NCI-H2227 treated with DMSO at 0.1 percent for 48 hours (cell line): ENCODE measurements around the gene ZNF366.

Experiments
- DNase-seq: peaks from one replicate; lab custom pipeline; 2025; lab: John Stamatoyannopoulos, UW

The ZNF366 gene

GRCh38 chr5:72439192-72439591, 68.0 kb downstream of the ZNF366 start:
- no peak for DNase-seq

- DNase-seq: no peak
Observed at GRCh38 chr5:72438141-72438540, 69.1 kb downstream of the ZNF366 start.

- DNase-seq: no peak
Observed at GRCh38 chr5:72436796-72437471, 70.3 kb downstream of the ZNF366 start.

GRCh38 chr5:72434781-72435437, 72.3 kb downstream of the ZNF366 start:
- DNase-seq: no peak

- DNase-seq: no peak
Observed at GRCh38 chr5:72434056-72434780, 73.0 kb downstream of the ZNF366 start.

- no peak for DNase-seq
Observed at GRCh38 chr5:72433522-72433921, 73.7 kb downstream of the ZNF366 start.

GRCh38 chr5:72428669-72429068, 78.5 kb downstream of the ZNF366 start:
- DNase-seq: no peak

GRCh38 chr5:72427488-72428437, 79.4 kb downstream of the ZNF366 start:
- DNase-seq: no peak

- DNase-seq: no peak
Observed at GRCh38 chr5:72427016-72427415, 80.2 kb downstream of the ZNF366 start.

GRCh38 chr5:72426019-72426418, 81.2 kb downstream of the ZNF366 start:
- DNase-seq: no peak

- DNase-seq: no peak
Observed at GRCh38 chr5:72418271-72418670, 88.9 kb downstream of the ZNF366 start.

GRCh38 chr5:72417333-72418062, 89.7 kb downstream of the ZNF366 start:
- DNase-seq: no peak

GRCh38 chr5:72415616-72416325, 91.4 kb downstream of the ZNF366 start:
- no peak for DNase-seq

- DNase-seq: no peak
Observed at GRCh38 chr5:72412283-72413055, 94.7 kb downstream of the ZNF366 start.

- no peak for DNase-seq
Observed at GRCh38 chr5:72410688-72411295, 96.4 kb downstream of the ZNF366 start.

- DNase-seq: no peak
Observed at GRCh38 chr5:72408603-72409002, 98.6 kb downstream of the ZNF366 start.

GRCh38 chr5:72408127-72408526, 99.1 kb downstream of the ZNF366 start:
- no peak for DNase-seq

GRCh38 chr5:72407541-72407940, 99.7 kb downstream of the ZNF366 start:
- DNase-seq: no peak

GRCh38 chr5:72407078-72407477, 100.1 kb downstream of the ZNF366 start:
- no peak for DNase-seq
